Hepatocyte (in vitro differentiated cells): ENCODE measurements around the gene AMBRA1. TPM values are rescaled to one million over a fixed set of nuclear protein-coding genes. Genes with fewer than 3 reads are reported as not detected.

ENCODE experiments used
- DNase-seq: peaks from one replicate; pipeline ENCODE4 v3.0.0-alpha.2; 2016; ENCODE audit warnings: low spot score
- H2AFZ ChIP-seq: fragments of 200-600 bp; sonication (generic); 2 replicates; pipeline ENCODE4 v1.6.0; 2016; ENCODE audit warnings: antibody characterized with exemption, mild to moderate bottlenecking
- H3K27ac ChIP-seq: fragments of 200-600 bp; sonication (generic); 2 replicates; pipeline ENCODE4 v1.5.1; 2016; ENCODE audit warnings: mild to moderate bottlenecking
- H3K27me3 ChIP-seq: fragments of 200-600 bp; sonication (generic); 2 replicates; pipeline ENCODE4 v1.6.1; 2016
- H3K36me3 ChIP-seq: fragments of 200-600 bp; sonication (generic); replicated peaks from 2 replicates; pipeline ENCODE4 v1.5.1; 2016; ENCODE audit warnings: low read depth; ENCODE audit not compliant: insufficient read depth
- H3K4me1 ChIP-seq: fragments of 200-600 bp; sonication (generic); 2 replicates; pipeline ENCODE4 v1.5.1; 2016; ENCODE audit warnings: mild to moderate bottlenecking, moderate library complexity; ENCODE audit not compliant: insufficient read depth
- H3K4me2 ChIP-seq: fragments of 200-600 bp; sonication (generic); 2 replicates; pipeline ENCODE4 v1.6.0; 2016
- H3K4me3 ChIP-seq: fragments of 200-600 bp; sonication (generic); 2 replicates; pipeline ENCODE4 v1.5.1; 2016; ENCODE audit warnings: mild to moderate bottlenecking
- H3K79me2 ChIP-seq: fragments of 200-600 bp; sonication (generic); 2 replicates; pipeline ENCODE4 v1.6.0; 2017; ENCODE audit warnings: mild to moderate bottlenecking
- H3K9me2 ChIP-seq: fragments of 200-600 bp; sonication (generic); replicated peaks from 2 replicates; pipeline ENCODE4 v1.6.0; 2017; ENCODE audit warnings: mild to moderate bottlenecking; ENCODE audit not compliant: insufficient read depth
- H3K9me3 ChIP-seq: fragments of 200-600 bp; sonication (generic); 2 replicates; pipeline ENCODE4 v1.5.1; 2016; ENCODE audit warnings: low read depth, mild to moderate bottlenecking
- H4K20me1 ChIP-seq: fragments of 200-600 bp; sonication (generic); 2 replicates; pipeline ENCODE4 v1.6.0; 2016; ENCODE audit warnings: mild to moderate bottlenecking; ENCODE audit not compliant: insufficient read depth, poor library complexity, severe bottlenecking
- EZH2 ChIP-seq: fragments of 200-600 bp; sonication (generic); IDR thresholded peaks from 2 replicates; pipeline ENCODE4 v1.6.1; 2016; ENCODE audit warnings: antibody characterized with exemption, mild to moderate bottlenecking, borderline replicate concordance
- EZH2phosphoT487 ChIP-seq: fragments of 200-600 bp; sonication (generic); IDR thresholded peaks from one replicate; pipeline ENCODE4 v1.6.1; 2018; ENCODE audit warnings: antibody characterized with exemption, mild to moderate bottlenecking, low read depth, moderate library complexity; ENCODE audit not compliant: unreplicated experiment, severe bottlenecking
- WGBS: methylation state at CpG from one replicate; pipeline ENCODE4 v1.1.6; 2016; ENCODE audit warnings: low lambda C conversion rate; ENCODE audit errors: missing lambda C conversion rate; 5-methylcytosine and 5-hydroxymethylcytosine counted together
- polyA plus RNA-seq: library from polyadenylated mRNA; unstranded; fragments of >200 nt; fragmentation: Nextera tagmentation; extraction: Ambion mirVana; gene quantifications from 2 replicates; pipeline ENCODE4 v1.2.1, GENCODE V29; 2016
- total RNA-seq: library from RNA; depleted of rRNA; stranded (reverse); fragments of >200 nt; gene quantifications from 2 replicates; pipeline ENCODE4 v1.2.3, GENCODE V29; 2014
- TF ChIP-seq, protein P1 (sequence below): fragments of 200-600 bp; sonication (generic); IDR thresholded peaks from 2 replicates; pipeline ENCODE4 v1.5.1; 2016; ENCODE audit warnings: antibody characterized with exemption, mild to moderate bottlenecking; ENCODE audit not compliant: poor library complexity

The AMBRA1 gene
- total and polyA plus RNA-seq, 2 experiments from 2014 or later = 7.2 to 31.2 TPM

DNA sequence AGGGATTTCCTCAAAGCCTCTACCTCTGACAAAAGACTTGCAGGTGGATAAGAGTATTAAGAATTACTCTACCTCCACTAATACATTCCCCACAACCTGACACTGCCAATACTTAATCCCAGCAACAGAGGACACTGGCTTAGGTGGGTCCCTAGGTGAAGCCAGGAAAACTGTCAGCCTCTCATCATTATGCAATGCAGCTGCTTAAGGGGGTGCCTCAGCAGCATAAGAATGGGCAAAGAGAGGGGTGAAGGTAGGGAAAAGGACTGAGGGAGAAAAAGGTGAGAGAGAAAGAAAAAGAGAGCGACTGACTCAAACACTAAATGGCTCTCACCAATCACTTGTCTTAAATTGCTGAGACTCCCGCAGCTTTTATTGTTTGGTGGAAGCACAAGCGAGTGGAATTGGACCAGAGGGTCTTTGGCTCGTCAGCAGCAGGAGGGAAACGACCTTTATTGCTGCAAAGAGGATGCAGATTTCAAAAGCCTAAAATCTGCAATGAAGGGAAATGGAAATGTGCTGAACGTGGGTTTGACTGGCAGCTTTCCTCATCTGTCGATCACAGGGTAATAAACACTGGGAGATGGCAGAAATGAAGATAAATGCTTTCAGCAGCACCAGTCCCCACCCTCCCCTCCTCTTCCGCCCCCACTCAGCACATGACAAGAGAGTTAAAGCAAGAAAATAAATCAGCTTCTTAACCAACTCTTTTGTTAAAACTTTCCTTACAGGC is 137.4 kb downstream of the AMBRA1 start:
- H3K36me3 ChIP-seq = no peaks in the 10 kb centered on the region
- no peak overlapping the region for H2AFZ ChIP-seq
- no peak overlapping the region for H3K4me2 ChIP-seq
- no peaks in the 10 kb centered on the region for H4K20me1 ChIP-seq
- no peaks in the 10 kb centered on the region for H3K9me3 ChIP-seq
- DNase-seq = no peak
- no peak overlapping the region for H3K27ac ChIP-seq
- TF ChIP-seq, protein P1, sequence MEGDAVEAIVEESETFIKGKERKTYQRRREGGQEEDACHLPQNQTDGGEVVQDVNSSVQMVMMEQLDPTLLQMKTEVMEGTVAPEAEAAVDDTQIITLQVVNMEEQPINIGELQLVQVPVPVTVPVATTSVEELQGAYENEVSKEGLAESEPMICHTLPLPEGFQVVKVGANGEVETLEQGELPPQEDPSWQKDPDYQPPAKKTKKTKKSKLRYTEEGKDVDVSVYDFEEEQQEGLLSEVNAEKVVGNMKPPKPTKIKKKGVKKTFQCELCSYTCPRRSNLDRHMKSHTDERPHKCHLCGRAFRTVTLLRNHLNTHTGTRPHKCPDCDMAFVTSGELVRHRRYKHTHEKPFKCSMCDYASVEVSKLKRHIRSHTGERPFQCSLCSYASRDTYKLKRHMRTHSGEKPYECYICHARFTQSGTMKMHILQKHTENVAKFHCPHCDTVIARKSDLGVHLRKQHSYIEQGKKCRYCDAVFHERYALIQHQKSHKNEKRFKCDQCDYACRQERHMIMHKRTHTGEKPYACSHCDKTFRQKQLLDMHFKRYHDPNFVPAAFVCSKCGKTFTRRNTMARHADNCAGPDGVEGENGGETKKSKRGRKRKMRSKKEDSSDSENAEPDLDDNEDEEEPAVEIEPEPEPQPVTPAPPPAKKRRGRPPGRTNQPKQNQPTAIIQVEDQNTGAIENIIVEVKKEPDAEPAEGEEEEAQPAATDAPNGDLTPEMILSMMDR = no peak
- no peak for TF ChIP-seq EZH2
- no peak for TF ChIP-seq EZH2phosphoT487
- peaks cover 19% of the 10 kb centered on the region for H3K79me2 ChIP-seq
- H3K9me2 ChIP-seq = no peaks in the 10 kb centered on the region
- no peaks in the 10 kb centered on the region for H3K27me3 ChIP-seq
- H3K4me3 ChIP-seq = no peak overlapping the region
- no peaks in the 10 kb centered on the region for H3K4me1 ChIP-seq
- 53% methylated on average over 8 of the region's 8 CpGs for WGBS

DNA sequence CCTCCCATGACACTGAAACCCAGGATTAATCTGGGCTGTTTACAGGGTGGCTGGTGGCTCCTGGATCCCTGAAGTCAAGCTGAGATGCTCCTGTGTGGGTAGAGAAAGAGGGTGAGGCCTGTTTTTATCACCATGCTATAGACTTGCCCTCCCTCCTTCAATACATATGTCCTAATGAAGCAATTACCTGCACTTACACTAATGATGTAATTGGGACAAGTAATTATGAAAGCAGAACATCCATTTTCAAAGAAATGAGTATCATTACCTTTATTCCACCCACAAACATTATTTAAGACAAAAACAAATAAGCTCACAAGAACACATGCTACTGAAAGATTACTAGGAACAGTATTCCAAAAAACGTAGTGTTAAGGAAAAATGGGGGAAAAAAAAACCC is 138.0 kb downstream of the AMBRA1 start:
- Histone ChIP-seq H3K36me3 (no peaks in the 10 kb centered on the region), H3K9me2 (no peaks in the 10 kb centered on the region), H3K27me3 (no peaks in the 10 kb centered on the region), H2AFZ (no peak overlapping the region), H3K4me3 (no peak overlapping the region), H4K20me1 (no peaks in the 10 kb centered on the region), H3K27ac (no peak overlapping the region), H3K4me1 (no peaks in the 10 kb centered on the region), H3K4me2 (no peak overlapping the region), H3K9me3 (no peaks in the 10 kb centered on the region), H3K79me2 (peaks cover 20% of the 10 kb centered on the region)
- TF ChIP-seq EZH2phosphoT487 (no peak), EZH2 (no peak)
- TF ChIP-seq, protein P1 = no peak
- DNase-seq = no peak
- 70% methylated on average over 1 of the region's 1 CpG for WGBS

DNA sequence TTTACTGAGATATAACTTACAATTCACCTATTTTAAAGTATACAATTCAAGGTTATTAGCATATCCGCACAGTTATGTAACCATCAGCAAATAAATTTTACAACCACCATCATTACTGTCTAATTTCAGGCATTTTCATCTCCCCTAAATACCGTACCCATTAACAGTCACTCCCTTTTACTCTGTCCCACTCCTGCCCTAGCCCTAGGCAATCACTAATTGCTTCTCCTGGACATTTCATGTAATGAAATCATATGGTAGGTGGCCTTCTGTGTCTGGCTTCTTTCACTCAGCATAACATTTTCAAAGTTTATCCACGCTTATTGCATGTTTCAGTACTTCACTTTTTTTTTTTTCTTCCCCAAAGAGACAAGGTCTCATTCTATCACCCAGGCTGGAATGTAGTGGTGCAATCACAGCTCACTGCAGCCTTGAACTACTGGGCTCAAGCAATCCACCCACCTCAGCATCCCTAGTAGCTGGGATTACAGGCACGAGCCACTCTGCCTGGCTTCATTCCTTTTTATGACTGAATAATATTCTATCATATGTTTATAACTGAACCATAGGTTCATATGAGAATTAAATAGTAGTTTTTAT is 140.8 kb downstream of the AMBRA1 start:
- TF ChIP-seq EZH2phosphoT487 (no peak), EZH2 (no peak)
- TF ChIP-seq, protein P1 = no peak
- Histone ChIP-seq H3K4me1 (no peaks in the 10 kb centered on the region), H4K20me1 (no peaks in the 10 kb centered on the region), H3K4me2 (no peak overlapping the region), H3K9me3 (no peaks in the 10 kb centered on the region), H2AFZ (no peak overlapping the region), H3K36me3 (no peaks in the 10 kb centered on the region), H3K27ac (peak overlapping the region; percentile 18), H3K79me2 (peaks cover 31% of the 10 kb centered on the region), H3K27me3 (no peaks in the 10 kb centered on the region), H3K4me3 (no peak overlapping the region), H3K9me2 (no peaks in the 10 kb centered on the region)
- WGBS = 64% methylated on average over 4 of the region's 4 CpGs
- DNase-seq = no peak
